ENCODE results near the gene NGEF.

Gene NGEF

GRCh38 chr2:232955856-232956255 lies 57.2 kb downstream of the NGEF start:
- TF ChIP-seq, protein P1, sequence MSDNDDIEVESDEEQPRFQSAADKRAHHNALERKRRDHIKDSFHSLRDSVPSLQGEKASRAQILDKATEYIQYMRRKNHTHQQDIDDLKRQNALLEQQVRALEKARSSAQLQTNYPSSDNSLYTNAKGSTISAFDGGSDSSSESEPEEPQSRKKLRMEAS (IDR thresholded peaks at IDR 0.05), result no peak
- TF ChIP-seq FOXM1 (IDR thresholded peaks at IDR 0.05; ENCODE audit: borderline replicate concordance, low read depth) (no peak), EGR1 (IDR thresholded peaks at IDR 0.05) (no peak), CEBPB (IDR thresholded peaks at IDR 0.05) (no peak), ZBTB7A (IDR thresholded peaks at IDR 0.05; ENCODE audit: low read depth) (no peak)

DNA sequence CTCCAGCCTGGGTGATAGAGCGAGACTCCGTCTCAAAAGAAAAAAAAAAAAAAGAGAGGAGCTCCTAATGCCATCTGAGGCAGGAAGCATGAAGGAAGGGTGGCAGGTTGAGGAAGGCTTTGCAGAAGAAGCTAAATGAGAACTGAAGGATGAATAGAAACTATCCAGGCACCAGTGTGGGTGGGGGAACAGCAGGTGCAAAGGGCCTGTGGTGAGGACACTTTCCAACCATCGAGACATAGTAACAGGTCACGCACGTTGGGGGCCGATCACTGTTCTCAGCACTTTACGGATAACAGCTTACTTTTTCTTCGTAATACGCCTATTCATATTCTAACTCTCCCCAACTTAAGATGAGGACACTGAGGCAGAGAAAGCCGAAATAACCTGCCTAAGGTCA lies 58.4 kb downstream of the NGEF start:
- TF ChIP-seq FOXM1 (IDR thresholded peaks at IDR 0.05; ENCODE audit: borderline replicate concordance, low read depth), result no peak
- no peak for TF ChIP-seq RAD21 (IDR thresholded peaks at IDR 0.05; ENCODE audit: low read depth)
- TF ChIP-seq TEAD4 (IDR thresholded peaks at IDR 0.05), result no peak
- no peak for TF ChIP-seq ZBTB7A (IDR thresholded peaks at IDR 0.05; ENCODE audit: low read depth)
- TF ChIP-seq EP300 (IDR thresholded peaks at IDR 0.05; ENCODE audit: borderline replicate concordance), result no peak
- TF ChIP-seq EGR1 (IDR thresholded peaks at IDR 0.05), result no peak
- no peak for TF ChIP-seq YY1 (IDR thresholded peaks at IDR 0.05; ENCODE audit: low read depth)
- TF ChIP-seq, protein P1 (IDR thresholded peaks at IDR 0.05), result no peak
- TF ChIP-seq, protein P2, sequence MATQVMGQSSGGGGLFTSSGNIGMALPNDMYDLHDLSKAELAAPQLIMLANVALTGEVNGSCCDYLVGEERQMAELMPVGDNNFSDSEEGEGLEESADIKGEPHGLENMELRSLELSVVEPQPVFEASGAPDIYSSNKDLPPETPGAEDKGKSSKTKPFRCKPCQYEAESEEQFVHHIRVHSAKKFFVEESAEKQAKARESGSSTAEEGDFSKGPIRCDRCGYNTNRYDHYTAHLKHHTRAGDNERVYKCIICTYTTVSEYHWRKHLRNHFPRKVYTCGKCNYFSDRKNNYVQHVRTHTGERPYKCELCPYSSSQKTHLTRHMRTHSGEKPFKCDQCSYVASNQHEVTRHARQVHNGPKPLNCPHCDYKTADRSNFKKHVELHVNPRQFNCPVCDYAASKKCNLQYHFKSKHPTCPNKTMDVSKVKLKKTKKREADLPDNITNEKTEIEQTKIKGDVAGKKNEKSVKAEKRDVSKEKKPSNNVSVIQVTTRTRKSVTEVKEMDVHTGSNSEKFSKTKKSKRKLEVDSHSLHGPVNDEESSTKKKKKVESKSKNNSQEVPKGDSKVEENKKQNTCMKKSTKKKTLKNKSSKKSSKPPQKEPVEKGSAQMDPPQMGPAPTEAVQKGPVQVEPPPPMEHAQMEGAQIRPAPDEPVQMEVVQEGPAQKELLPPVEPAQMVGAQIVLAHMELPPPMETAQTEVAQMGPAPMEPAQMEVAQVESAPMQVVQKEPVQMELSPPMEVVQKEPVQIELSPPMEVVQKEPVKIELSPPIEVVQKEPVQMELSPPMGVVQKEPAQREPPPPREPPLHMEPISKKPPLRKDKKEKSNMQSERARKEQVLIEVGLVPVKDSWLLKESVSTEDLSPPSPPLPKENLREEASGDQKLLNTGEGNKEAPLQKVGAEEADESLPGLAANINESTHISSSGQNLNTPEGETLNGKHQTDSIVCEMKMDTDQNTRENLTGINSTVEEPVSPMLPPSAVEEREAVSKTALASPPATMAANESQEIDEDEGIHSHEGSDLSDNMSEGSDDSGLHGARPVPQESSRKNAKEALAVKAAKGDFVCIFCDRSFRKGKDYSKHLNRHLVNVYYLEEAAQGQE (IDR thresholded peaks at IDR 0.05; ENCODE audit: low read depth), result no peak
- TF ChIP-seq TAF1 (IDR thresholded peaks at IDR 0.05; ENCODE audit: low read depth), result no peak

- TF ChIP-seq EP300 (IDR thresholded peaks at IDR 0.05; ENCODE audit: borderline replicate concordance), result no peak
- no peak for TF ChIP-seq EGR1 (IDR thresholded peaks at IDR 0.05)
- TF ChIP-seq CEBPB (IDR thresholded peaks at IDR 0.05), result no peak
- no peak for TF ChIP-seq TCF12 (IDR thresholded peaks at IDR 0.05; ENCODE audit: low read depth)
- TF ChIP-seq, protein P2 (IDR thresholded peaks at IDR 0.05; ENCODE audit: low read depth), result no peak
- TF ChIP-seq NFIC (IDR thresholded peaks at IDR 0.05), result no peak
- TF ChIP-seq TAF1 (IDR thresholded peaks at IDR 0.05; ENCODE audit: low read depth), result no peak
Measured at GRCh38 chr2:232951891-232952290, 61.2 kb downstream of the NGEF start.

GRCh38 chr2:232951181-232951580 lies 61.9 kb downstream of the NGEF start:
- TF ChIP-seq TAF1 (IDR thresholded peaks at IDR 0.05; ENCODE audit: low read depth) (no peak), ZBTB7A (IDR thresholded peaks at IDR 0.05; ENCODE audit: low read depth) (no peak), YY1 (IDR thresholded peaks at IDR 0.05; ENCODE audit: low read depth) (no peak), RAD21 (IDR thresholded peaks at IDR 0.05; ENCODE audit: low read depth) (no peak)

GRCh38 chr2:232950751-232951150 lies 62.3 kb downstream of the NGEF start:
- TF ChIP-seq CEBPB (IDR thresholded peaks at IDR 0.05) (no peak), NFIC (IDR thresholded peaks at IDR 0.05) (no peak), FOXM1 (IDR thresholded peaks at IDR 0.05; ENCODE audit: borderline replicate concordance, low read depth) (no peak), RAD21 (IDR thresholded peaks at IDR 0.05; ENCODE audit: low read depth) (no peak), EP300 (IDR thresholded peaks at IDR 0.05; ENCODE audit: borderline replicate concordance) (no peak), TCF12 (IDR thresholded peaks at IDR 0.05; ENCODE audit: low read depth) (no peak), ZBTB7A (IDR thresholded peaks at IDR 0.05; ENCODE audit: low read depth) (no peak), TEAD4 (IDR thresholded peaks at IDR 0.05) (no peak), CREB1 (IDR thresholded peaks at IDR 0.05; ENCODE audit: low read depth) (no peak), EGR1 (IDR thresholded peaks at IDR 0.05) (no peak), TAF1 (IDR thresholded peaks at IDR 0.05; ENCODE audit: low read depth) (no peak), YY1 (IDR thresholded peaks at IDR 0.05; ENCODE audit: low read depth) (no peak)
- TF ChIP-seq, protein P1 (IDR thresholded peaks at IDR 0.05), result no peak
- TF ChIP-seq, protein P2 (IDR thresholded peaks at IDR 0.05; ENCODE audit: low read depth), result no peak
- TF ChIP-seq, protein P3, sequence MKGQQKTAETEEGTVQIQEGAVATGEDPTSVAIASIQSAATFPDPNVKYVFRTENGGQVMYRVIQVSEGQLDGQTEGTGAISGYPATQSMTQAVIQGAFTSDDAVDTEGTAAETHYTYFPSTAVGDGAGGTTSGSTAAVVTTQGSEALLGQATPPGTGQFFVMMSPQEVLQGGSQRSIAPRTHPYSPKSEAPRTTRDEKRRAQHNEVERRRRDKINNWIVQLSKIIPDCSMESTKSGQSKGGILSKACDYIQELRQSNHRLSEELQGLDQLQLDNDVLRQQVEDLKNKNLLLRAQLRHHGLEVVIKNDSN (IDR thresholded peaks at IDR 0.05), result no peak
